Neural crest cell (in vitro differentiated cells): ENCODE measurements around the gene EPB42. TPM values are rescaled to one million over a fixed set of nuclear protein-coding genes. Genes with fewer than 3 reads are reported as not detected.
A peak's percentile ranks its signal among the peaks of the same experiment; 100 is the strongest.
"Not testable (repeated sequence)": the region's sequence is repeated elsewhere in the genome, so short reads cannot be mapped to it uniquely, and the experiment has no call there.

Experiments used
- DNase-seq: peaks from one replicate; pipeline ENCODE4 v3.0.0; 2021; ENCODE audit warnings: low read depth, mixed read lengths, low spot score
- H3K27ac Mint-ChIP-seq: one replicate; pipeline ENCODE4 v1.8.0; 2021; ENCODE audit warnings: mild to moderate bottlenecking, mixed read lengths; ENCODE audit not compliant: unreplicated experiment
- H3K27me3 Mint-ChIP-seq: 2 replicates; pipeline ENCODE4 v1.8.0; 2021; ENCODE audit warnings: low read depth, mild to moderate bottlenecking, mixed read lengths
- H3K36me3 Mint-ChIP-seq: 2 replicates; pipeline ENCODE4 v1.8.0; 2021; ENCODE audit warnings: low read depth, mild to moderate bottlenecking, mixed read lengths
- H3K4me1 Mint-ChIP-seq: 2 replicates; pipeline ENCODE4 v1.8.0; 2021; ENCODE audit warnings: mixed read lengths
- H3K4me3 Mint-ChIP-seq: one replicate; pipeline ENCODE4 v1.8.0; 2021; ENCODE audit warnings: mild to moderate bottlenecking, mixed read lengths
- H3K9me3 Mint-ChIP-seq: 2 replicates; pipeline ENCODE4 v1.8.0; 2021; ENCODE audit warnings: mixed read lengths
- total RNA-seq: library from RNA; stranded (reverse); gene quantifications from 2 replicates; pipeline ENCODE4 v1.2.1, GENCODE V29; 2021
- TF ChIP-seq, protein P1 (sequence below): fragments of 200-600 bp; sonication (generic); conservative IDR thresholded peaks from 2 replicates; pipeline ENCODE4 v1.5.0; 2021; ENCODE audit warnings: antibody characterized with exemption, mild to moderate bottlenecking

EPB42 gene
- total RNA-seq, 1 donor from 2014 or later = not detected

DNA sequence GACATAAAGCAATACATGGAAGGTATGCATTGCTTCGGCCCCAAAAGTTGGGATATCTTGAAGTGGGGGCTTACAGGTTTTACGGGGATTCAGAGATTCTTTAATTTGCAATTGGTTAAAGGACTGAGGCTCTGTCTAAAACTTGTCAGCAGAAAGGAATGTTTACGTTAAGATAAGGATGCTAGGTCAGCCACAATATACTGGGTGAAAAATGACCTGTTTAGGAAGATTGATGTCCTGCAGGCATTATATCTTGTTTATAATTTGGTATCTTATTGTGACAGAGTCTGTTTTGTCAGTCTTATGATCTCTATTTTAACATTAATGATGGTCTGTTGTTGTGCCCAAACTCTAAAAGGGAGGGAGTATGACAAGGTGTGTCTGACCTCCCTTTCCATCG lies 50.9 kb downstream of the EPB42 start:
- H3K4me3 Mint-ChIP-seq = no peak overlapping the region
- no peak overlapping the region for H3K27ac Mint-ChIP-seq
- TF ChIP-seq, protein P1, sequence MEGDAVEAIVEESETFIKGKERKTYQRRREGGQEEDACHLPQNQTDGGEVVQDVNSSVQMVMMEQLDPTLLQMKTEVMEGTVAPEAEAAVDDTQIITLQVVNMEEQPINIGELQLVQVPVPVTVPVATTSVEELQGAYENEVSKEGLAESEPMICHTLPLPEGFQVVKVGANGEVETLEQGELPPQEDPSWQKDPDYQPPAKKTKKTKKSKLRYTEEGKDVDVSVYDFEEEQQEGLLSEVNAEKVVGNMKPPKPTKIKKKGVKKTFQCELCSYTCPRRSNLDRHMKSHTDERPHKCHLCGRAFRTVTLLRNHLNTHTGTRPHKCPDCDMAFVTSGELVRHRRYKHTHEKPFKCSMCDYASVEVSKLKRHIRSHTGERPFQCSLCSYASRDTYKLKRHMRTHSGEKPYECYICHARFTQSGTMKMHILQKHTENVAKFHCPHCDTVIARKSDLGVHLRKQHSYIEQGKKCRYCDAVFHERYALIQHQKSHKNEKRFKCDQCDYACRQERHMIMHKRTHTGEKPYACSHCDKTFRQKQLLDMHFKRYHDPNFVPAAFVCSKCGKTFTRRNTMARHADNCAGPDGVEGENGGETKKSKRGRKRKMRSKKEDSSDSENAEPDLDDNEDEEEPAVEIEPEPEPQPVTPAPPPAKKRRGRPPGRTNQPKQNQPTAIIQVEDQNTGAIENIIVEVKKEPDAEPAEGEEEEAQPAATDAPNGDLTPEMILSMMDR = no peak
- H3K27me3 Mint-ChIP-seq = no peaks in the 10 kb centered on the region
- H3K4me1 Mint-ChIP-seq = no peaks in the 10 kb centered on the region
- peaks cover 39% of the 10 kb centered on the region for H3K36me3 Mint-ChIP-seq
- peaks cover 9% of the 10 kb centered on the region for H3K9me3 Mint-ChIP-seq
- DNase-seq = no peak

DNA sequence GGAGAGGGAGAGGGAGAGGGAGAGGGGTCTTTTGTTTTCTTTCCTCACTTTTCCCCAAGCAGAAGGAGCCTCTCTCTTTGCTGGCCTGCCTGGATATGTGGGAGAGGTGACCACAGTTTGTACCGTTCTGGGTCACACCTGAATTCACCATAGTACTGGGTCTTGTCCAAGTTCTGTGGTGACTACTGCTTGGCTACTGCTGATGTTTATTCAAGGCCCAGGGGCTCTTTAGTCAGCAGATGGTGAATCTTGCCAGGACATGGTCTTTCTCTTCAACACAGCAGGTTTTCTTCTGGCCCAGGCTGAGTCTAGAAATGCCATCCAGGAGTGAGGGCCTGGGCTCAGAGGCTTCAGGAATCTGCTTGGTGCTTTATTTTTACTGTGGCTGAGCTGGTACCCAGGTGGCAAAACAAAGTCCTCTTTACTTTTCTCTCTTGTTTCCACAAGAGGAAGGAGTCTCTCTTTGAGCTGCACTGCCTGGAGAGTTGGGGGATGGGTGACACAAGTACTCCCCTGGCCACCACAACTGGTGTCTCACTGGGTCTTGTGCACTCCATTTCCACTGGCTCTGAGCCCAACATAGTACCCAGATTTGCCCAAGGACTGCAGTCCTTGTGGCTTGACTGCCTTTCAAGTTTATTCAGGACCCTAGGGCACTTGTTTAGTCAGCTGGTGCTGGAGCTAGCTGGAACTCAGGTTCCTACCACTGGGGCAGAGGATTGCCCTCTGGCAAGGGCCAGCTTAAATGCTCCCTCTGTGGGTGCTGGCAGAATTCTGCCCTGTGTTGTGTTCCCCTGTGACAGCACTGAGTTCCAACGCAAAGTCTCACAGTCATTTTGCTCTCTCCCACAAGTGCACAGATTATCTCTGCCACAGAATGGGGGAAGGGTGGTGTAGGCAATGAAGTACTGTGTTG lies 52.4 kb downstream of the EPB42 start:
- no peaks in the 10 kb centered on the region for H3K4me1 Mint-ChIP-seq
- H3K9me3 Mint-ChIP-seq = peaks cover 9% of the 10 kb centered on the region
- H3K27me3 Mint-ChIP-seq = no peaks in the 10 kb centered on the region
- H3K27ac Mint-ChIP-seq = peak overlapping the region; percentile 50
- H3K36me3 Mint-ChIP-seq = peaks cover 33% of the 10 kb centered on the region
- no peak for DNase-seq
- TF ChIP-seq, protein P1 = no peak
- no peak overlapping the region for H3K4me3 Mint-ChIP-seq

DNA sequence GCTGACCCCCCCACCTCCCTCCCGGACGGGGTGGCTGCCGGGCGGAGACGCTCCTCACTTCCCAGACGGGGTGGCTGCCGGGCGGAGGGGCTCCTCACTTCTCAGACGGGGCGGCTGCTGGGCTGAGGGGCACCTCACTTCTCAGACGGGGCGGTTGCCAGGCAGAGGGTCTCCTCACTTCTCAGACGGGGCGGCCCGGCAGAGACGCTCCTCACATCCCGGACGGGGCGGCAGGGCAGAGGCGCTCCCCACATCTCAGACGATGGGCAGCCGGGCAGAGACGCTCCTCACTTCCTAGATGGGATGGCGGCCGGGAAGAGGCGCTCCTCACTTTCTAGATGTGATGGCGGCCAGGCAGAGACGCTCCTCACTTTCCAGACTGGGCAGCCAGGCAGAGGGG lies 53.6 kb downstream of the EPB42 start:
- H3K27ac Mint-ChIP-seq, DNase-seq, H3K27me3 Mint-ChIP-seq, H3K4me3 Mint-ChIP-seq, H3K4me1 Mint-ChIP-seq, H3K9me3 Mint-ChIP-seq: not testable (repeated sequence)
- peaks cover 28% of the 10 kb centered on the region for H3K36me3 Mint-ChIP-seq

DNA sequence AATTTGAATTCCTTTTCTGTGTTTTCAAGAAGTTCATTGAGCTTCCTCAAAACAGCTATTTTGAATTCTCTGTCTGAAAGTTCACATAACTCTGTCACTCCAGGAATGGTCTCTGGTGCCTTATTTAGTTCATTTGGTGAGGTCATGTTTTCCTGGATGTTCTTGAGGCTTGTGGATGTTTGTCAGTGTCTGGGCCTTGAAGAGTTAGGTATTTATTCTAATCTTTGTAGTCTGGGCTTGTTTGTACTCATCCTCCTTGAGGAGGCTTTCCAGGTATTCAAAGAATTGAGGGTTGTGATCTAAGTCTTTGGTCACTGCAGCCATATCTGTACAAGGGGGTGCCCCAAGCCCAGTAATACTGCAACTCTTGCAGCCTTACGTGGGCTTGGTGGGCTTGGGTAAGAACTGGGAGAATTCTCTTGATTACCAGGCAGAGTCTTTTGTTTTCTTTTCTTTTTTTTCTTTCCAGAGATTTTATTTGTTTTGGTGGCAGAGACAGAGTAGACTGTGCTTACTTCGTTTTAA lies 55.0 kb downstream of the EPB42 start:
- no peak for DNase-seq
- H3K9me3 Mint-ChIP-seq = peaks cover 6% of the 10 kb centered on the region

DNA sequence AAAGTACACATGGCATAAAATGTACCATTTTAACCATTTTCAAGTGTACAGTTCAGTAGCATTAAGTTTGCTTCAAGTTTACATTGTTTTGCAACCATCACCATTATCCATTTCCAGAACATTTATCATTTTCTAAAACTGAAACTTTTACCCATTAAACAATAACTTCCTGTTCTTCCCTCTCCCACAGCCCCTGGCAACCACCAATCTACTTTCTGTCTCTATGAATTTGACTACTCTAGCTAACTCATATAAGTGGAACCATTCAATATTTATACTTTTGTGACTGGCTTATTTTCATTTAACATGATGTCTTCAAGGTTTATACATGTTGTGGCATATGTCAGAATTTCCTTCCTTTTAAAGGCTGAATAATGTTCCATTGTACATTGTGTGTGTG lies 67.5 kb downstream of the EPB42 start:
- H3K36me3 Mint-ChIP-seq = peaks cover 8% of the 10 kb centered on the region
- TF ChIP-seq, protein P1 = no peak
- H3K4me3 Mint-ChIP-seq = no peak overlapping the region
- no peak for DNase-seq
- H3K27me3 Mint-ChIP-seq = no peaks in the 10 kb centered on the region
- H3K9me3 Mint-ChIP-seq = no peaks in the 10 kb centered on the region
- H3K27ac Mint-ChIP-seq = no peak overlapping the region
- H3K4me1 Mint-ChIP-seq = no peaks in the 10 kb centered on the region

More for the DNA sequence above, 55.0 kb downstream of the EPB42 start:
- H3K27ac Mint-ChIP-seq = no peak overlapping the region
- no peak overlapping the region for H3K4me3 Mint-ChIP-seq
- TF ChIP-seq, protein P1 = no peak
- no peaks in the 10 kb centered on the region for H3K4me1 Mint-ChIP-seq
- H3K27me3 Mint-ChIP-seq = no peaks in the 10 kb centered on the region
- H3K36me3 Mint-ChIP-seq = peaks cover 27% of the 10 kb centered on the region

DNA sequence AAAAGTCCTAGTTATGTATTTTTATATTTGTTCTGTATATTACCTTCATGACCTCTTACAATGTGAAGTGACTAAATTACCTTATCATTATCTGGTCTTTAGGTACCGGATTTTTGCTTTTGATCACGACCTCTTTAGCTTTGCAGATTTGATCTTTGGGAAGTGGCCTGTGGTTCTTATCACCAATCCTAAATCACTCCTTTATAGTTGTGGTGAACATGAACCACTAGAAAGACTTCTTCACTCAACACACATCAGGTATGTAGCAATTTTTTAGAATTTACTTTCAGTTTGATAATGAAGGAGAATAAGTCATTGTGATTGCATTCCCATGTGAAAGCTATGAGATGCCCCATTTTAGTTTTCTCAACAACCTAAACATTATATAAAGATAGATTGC lies 69.1 kb downstream of the EPB42 start:
- Mint-ChIP-seq H3K36me3 (peaks cover 4% of the 10 kb centered on the region), H3K4me3 (no peak overlapping the region), H3K27ac (no peak overlapping the region), H3K27me3 (no peaks in the 10 kb centered on the region), H3K9me3 (no peaks in the 10 kb centered on the region), H3K4me1 (no peaks in the 10 kb centered on the region)
- DNase-seq = no peak
- TF ChIP-seq, protein P1 = no peak
